Body of pancreas (tissue), 4 donors: ENCODE results near the gene POLD2. TPM values are rescaled to one million over a fixed set of nuclear protein-coding genes. Genes with fewer than 3 reads are reported as not detected.
A peak's percentile ranks its signal among the peaks of the same experiment; 100 is the strongest.
"Not testable (repeated sequence)": the region's sequence is repeated elsewhere in the genome, so short reads cannot be mapped to it uniquely, and the experiment has no call there.

Source experiments
- ATAC-seq: fragments of 150-250 bp; one replicate; pipeline ENCODE4 v1.9.1; 2016
- DNase-seq, 4 donors: peaks; one replicate each; pipeline ENCODE4 v3.0.0-alpha.2; 2019
- H3K27ac ChIP-seq, 4 donors: fragments of 200-600 bp; sonication (generic); 1 replicate in 3 of 4; 2 replicates in 1 of 4; pipeline versions ENCODE4 v1.5.1 to v1.6.1; 2016 to 2019; ENCODE audit warnings: mild to moderate bottlenecking in 1 of 4, mixed read lengths in 1 of 4, moderate library complexity in 1 of 4
- H3K27me3 ChIP-seq, 2 donors: fragments of 200-600 bp; sonication (generic); one replicate each; pipeline ENCODE4 v1.6.0; 2016; ENCODE audit warnings: mild to moderate bottlenecking in 1 of 2
- H3K36me3 ChIP-seq, 2 donors: fragments of 200-600 bp; sonication (generic); replicated peaks in 1 of 2; 2 replicates each; pipeline ENCODE4 v1.5.1; 2016; ENCODE audit warnings: low read depth in 2 of 2; ENCODE audit not compliant: insufficient read depth in 1 of 2
- H3K4me1 ChIP-seq: fragments of 200-600 bp; sonication (generic); one replicate; pipeline ENCODE4 v1.6.0; 2016
- H3K4me3 ChIP-seq, 2 donors: fragments of 200-600 bp; sonication (generic); 1 replicate in 1 of 2; 2 replicates in 1 of 2; pipeline ENCODE4 v1.5.1; 2016 to 2019
- H3K9me3 ChIP-seq, 3 donors: fragments of 200-600 bp; sonication (generic); 1 replicate in 2 of 3; 2 replicates in 1 of 3; pipeline ENCODE4 v1.5.1; 2016
- CTCF ChIP-seq, 7 experiments: fragments of 450-650 bp in 4 of 7; fragments of 200-600 bp in 3 of 7; sonication (generic) in 3 of 7; IDR thresholded peaks; one replicate each; pipeline ENCODE4 v1.5.1; 2016 to 2019; ENCODE audit warnings: antibody characterized with exemption in 7 of 7
- POLR2A ChIP-seq, 3 donors: fragments of 450-650 bp; IDR thresholded peaks; one replicate each; pipeline ENCODE4 v1.6.1; 2016; ENCODE audit warnings: antibody characterized with exemption in 3 of 3, mild to moderate bottlenecking in 2 of 3
- WGBS, 2 donors: methylation state at CpG; one replicate each; pipeline ENCODE4 v1.1.5; 2017; 5-methylcytosine and 5-hydroxymethylcytosine counted together
- intact Hi-C: fragments of 100-400 bp; cut with DNase I; formaldehyde crosslinking; loops from one replicate; pipeline ENCODE4 v1.15.1; 2023
- total RNA-seq, 2 donors: library from RNA; depleted of rRNA; stranded (reverse); fragments of >200 nt; gene quantifications; one replicate each; pipeline ENCODE4 v1.1.0, GENCODE V29; 2016

The POLD2 gene
- total RNA-seq, result 10 to 100 TPM; 32.7 to 64.6 TPM

GRCh38 chr7:44123190-44124003 lies at the start of gene POLD2:
Gene POLD2 (minus strand): TSS chr7:44123548. CDS start chr7:44122053, 1,495 bp downstream.
- intact Hi-C loops, result no loop called here
- peak within 1 kb of the TSS; percentile 59 to 88 (median 84) for H3K27ac ChIP-seq
- ATAC-seq (peak; percentile 99), DNase-seq (peak; percentile 96 to 98 (median 98))
- TF ChIP-seq CTCF (IDR thresholded peaks at IDR 0.05) (peak in 3 of 7 experiments; percentile 7 to 19 (median 18)), POLR2A (IDR thresholded peaks at IDR 0.05) (peak; percentile 28 to 75 (median 71))
- peak within 1 kb of the TSS; percentile 28 to 73 for H3K4me3 ChIP-seq
- H3K36me3 ChIP-seq, result no peaks in the 10 kb centered on the region
- no peaks in the 10 kb centered on the region for H3K9me3 ChIP-seq
- no peaks in the 10 kb centered on the region for H3K27me3 ChIP-seq
- peaks cover 33% of the 10 kb centered on the region for H3K4me1 ChIP-seq
- WGBS, 2 donors, result 0 to 1% methylated on average over 16 to 86 of the region's 86 CpGs

- H3K4me1 ChIP-seq, result no peaks in the 10 kb centered on the region
- H3K9me3 ChIP-seq, result no peaks in the 10 kb centered on the region
- DNase-seq (no peak), ATAC-seq (no peak)
- intact Hi-C loops, result no loop called here
- TF ChIP-seq CTCF (IDR thresholded peaks at IDR 0.05) (no peak), POLR2A (IDR thresholded peaks at IDR 0.05) (no peak)
- 69 to 79% methylated on average over 6 of the region's 6 CpGs for WGBS, 2 donors
- no peak overlapping the region for H3K27ac ChIP-seq
- H3K36me3 ChIP-seq, result no peaks in the 10 kb centered on the region
- no peak overlapping the region for H3K4me3 ChIP-seq
- H3K27me3 ChIP-seq, result no peaks in the 10 kb centered on the region
Observed at GRCh38 chr7:44172803-44173424, 49.6 kb upstream of the POLD2 start.

DNA sequence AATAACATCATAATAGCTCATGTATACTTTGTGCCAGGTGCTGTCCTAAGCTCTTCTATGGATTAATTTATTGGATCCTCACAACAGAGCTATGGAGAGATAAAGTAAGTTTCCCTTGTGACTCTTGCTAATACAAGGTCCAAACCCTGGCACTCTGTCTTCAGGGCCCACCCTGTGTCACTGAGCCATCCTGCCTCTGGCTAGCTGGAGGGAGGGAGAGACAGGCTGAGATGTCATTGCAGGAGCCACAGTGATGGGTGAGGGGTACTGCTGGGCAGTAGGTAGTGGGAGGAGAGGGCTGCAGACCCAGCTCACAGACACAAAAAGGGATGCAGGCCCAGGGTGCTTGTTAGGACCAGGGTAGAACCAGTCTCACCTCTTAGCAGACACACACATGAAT lies 49.0 kb upstream of the POLD2 start:
- Histone ChIP-seq H3K9me3 (no peaks in the 10 kb centered on the region), H3K4me1 (no peaks in the 10 kb centered on the region), H3K4me3 (no peak overlapping the region), H3K36me3 (no peaks in the 10 kb centered on the region), H3K27ac (no peak overlapping the region), H3K27me3 (no peaks in the 10 kb centered on the region)
- DNase-seq (no peak), ATAC-seq (no peak)
- intact Hi-C loops, result no loop called here
- TF ChIP-seq CTCF (IDR thresholded peaks at IDR 0.05) (no peak), POLR2A (IDR thresholded peaks at IDR 0.05) (no peak)

GRCh38 chr7:44171901-44172300 lies 48.6 kb upstream of the POLD2 start:
- H3K27ac ChIP-seq, H3K36me3 ChIP-seq, H3K4me1 ChIP-seq, intact Hi-C loops, H3K4me3 ChIP-seq, H3K27me3 ChIP-seq, H3K9me3 ChIP-seq, ATAC-seq, DNase-seq: not testable (repeated sequence)
- whole genome bisulfite sequencing, 2 donors, result 90 to 93% methylated on average over 9 of the region's 9 CpGs

- Histone ChIP-seq H3K36me3 (no peaks in the 10 kb centered on the region), H3K27ac (no peak overlapping the region), H3K27me3 (no peaks in the 10 kb centered on the region), H3K4me3 (no peak overlapping the region), H3K4me1 (no peaks in the 10 kb centered on the region), H3K9me3 (no peaks in the 10 kb centered on the region)
- no peak for TF ChIP-seq CTCF (IDR thresholded peaks at IDR 0.05)
- TF ChIP-seq POLR2A (IDR thresholded peaks at IDR 0.05), result no peak
- no peak for DNase-seq
- no peak for ATAC-seq
- intact Hi-C loops, result no loop called here
Observed at GRCh38 chr7:44167920-44168319, 44.6 kb upstream of the POLD2 start.
